ENCODE results near the gene ZC3H7B. TPM values are rescaled to one million over a fixed set of nuclear protein-coding genes. Genes with fewer than 3 reads are reported as not detected.

The ZC3H7B gene
- total and polyA plus RNA-seq, 5 donors, result 35.2 to 43.5 (median 35.4) TPM

- peaks cover 6% of the 10 kb centered on the region for H3K4me1 ChIP-seq (ENCODE audit: control insufficient read depth, insufficient read depth, low read length)
- no peak for ATAC-seq
- no peak overlapping the region for H3K4me3 ChIP-seq (ENCODE audit: low read length)
- no peak for DNase-seq
- intact Hi-C loops (cut with DNase I), result no loop called here
- 91% methylated on average over 15 of the region's 15 CpGs for WGBS
- H3K27ac ChIP-seq (ENCODE audit: low read length), result no peak overlapping the region
- H3K9me3 ChIP-seq (ENCODE audit: control insufficient read depth, low read length), result no peaks in the 10 kb centered on the region
- no peaks in the 10 kb centered on the region for H3K27me3 ChIP-seq (ENCODE audit: control insufficient read depth, insufficient read depth)
Observed at GRCh38 chr22:41264408-41264941, 36.9 kb upstream of the ZC3H7B start.

GRCh38 chr22:41267958-41268357, 33.4 kb upstream of the ZC3H7B start:
- Histone ChIP-seq H3K27me3 (ENCODE audit: control insufficient read depth, insufficient read depth) (no peaks in the 10 kb centered on the region), H3K4me1 (ENCODE audit: control insufficient read depth, insufficient read depth, low read length) (no peaks in the 10 kb centered on the region), H3K27ac (ENCODE audit: low read length) (no peak overlapping the region), H3K9me3 (ENCODE audit: control insufficient read depth, low read length) (no peaks in the 10 kb centered on the region), H3K4me3 (ENCODE audit: low read length) (no peak overlapping the region)
- intact Hi-C loops (cut with DNase I), result no loop called here
- WGBS, result 96% methylated on average over 16 of the region's 16 CpGs
- DNase-seq (no peak), ATAC-seq (no peak)

- intact Hi-C loops (cut with DNase I), result no loop called here
- no peak overlapping the region for H3K27ac ChIP-seq (ENCODE audit: low read length)
- 93% methylated on average over 9 of the region's 9 CpGs for WGBS
- no peaks in the 10 kb centered on the region for H3K9me3 ChIP-seq (ENCODE audit: control insufficient read depth, low read length)
- no peaks in the 10 kb centered on the region for H3K4me1 ChIP-seq (ENCODE audit: control insufficient read depth, insufficient read depth, low read length)
- H3K4me3 ChIP-seq (ENCODE audit: low read length), result no peak overlapping the region
- no peaks in the 10 kb centered on the region for H3K27me3 ChIP-seq (ENCODE audit: control insufficient read depth, insufficient read depth)
- DNase-seq, result peak in 1 of 3 donors; percentile 27
- peak; percentile 7 to 23 for ATAC-seq
Observed at GRCh38 chr22:41271787-41272186, 29.5 kb upstream of the ZC3H7B start.

- ATAC-seq (peak; percentile 26 to 38), DNase-seq (no peak)
- Histone ChIP-seq H3K27me3 (ENCODE audit: control insufficient read depth, insufficient read depth) (no peaks in the 10 kb centered on the region), H3K9me3 (ENCODE audit: control insufficient read depth, low read length) (no peaks in the 10 kb centered on the region), H3K4me3 (ENCODE audit: low read length) (no peak overlapping the region), H3K27ac (ENCODE audit: low read length) (no peak overlapping the region), H3K4me1 (ENCODE audit: control insufficient read depth, insufficient read depth, low read length) (no peaks in the 10 kb centered on the region)
- whole genome bisulfite sequencing, result 78% methylated on average over 7 of the region's 7 CpGs
- intact Hi-C loops (cut with DNase I), result no loop called here
Observed at GRCh38 chr22:41273128-41273527, 28.2 kb upstream of the ZC3H7B start.

- intact Hi-C loops (cut with DNase I), result no loop called here
- no peaks in the 10 kb centered on the region for H3K27me3 ChIP-seq (ENCODE audit: control insufficient read depth, insufficient read depth)
- no peak overlapping the region for H3K27ac ChIP-seq (ENCODE audit: low read length)
- no peak for DNase-seq
- 79% methylated on average over 4 of the region's 4 CpGs for WGBS
- H3K4me1 ChIP-seq (ENCODE audit: control insufficient read depth, insufficient read depth, low read length), result no peaks in the 10 kb centered on the region
- no peak overlapping the region for H3K4me3 ChIP-seq (ENCODE audit: low read length)
- no peaks in the 10 kb centered on the region for H3K9me3 ChIP-seq (ENCODE audit: control insufficient read depth, low read length)
- ATAC-seq, result peak in 1 of 2 donors; percentile 45
Observed at GRCh38 chr22:41274856-41275255, 26.5 kb upstream of the ZC3H7B start.

- H3K9me3 ChIP-seq (ENCODE audit: control insufficient read depth, low read length), result no peaks in the 10 kb centered on the region
- WGBS, result 82% methylated on average over 3 of the region's 3 CpGs
- H3K4me1 ChIP-seq (ENCODE audit: control insufficient read depth, insufficient read depth, low read length), result no peaks in the 10 kb centered on the region
- DNase-seq (no peak), ATAC-seq (no peak)
- intact Hi-C loops (cut with DNase I), result no loop called here
- no peak overlapping the region for H3K27ac ChIP-seq (ENCODE audit: low read length)
- no peak overlapping the region for H3K4me3 ChIP-seq (ENCODE audit: low read length)
- H3K27me3 ChIP-seq (ENCODE audit: control insufficient read depth, insufficient read depth), result no peaks in the 10 kb centered on the region
Observed at GRCh38 chr22:41280065-41280464, 21.3 kb upstream of the ZC3H7B start.

DNA sequence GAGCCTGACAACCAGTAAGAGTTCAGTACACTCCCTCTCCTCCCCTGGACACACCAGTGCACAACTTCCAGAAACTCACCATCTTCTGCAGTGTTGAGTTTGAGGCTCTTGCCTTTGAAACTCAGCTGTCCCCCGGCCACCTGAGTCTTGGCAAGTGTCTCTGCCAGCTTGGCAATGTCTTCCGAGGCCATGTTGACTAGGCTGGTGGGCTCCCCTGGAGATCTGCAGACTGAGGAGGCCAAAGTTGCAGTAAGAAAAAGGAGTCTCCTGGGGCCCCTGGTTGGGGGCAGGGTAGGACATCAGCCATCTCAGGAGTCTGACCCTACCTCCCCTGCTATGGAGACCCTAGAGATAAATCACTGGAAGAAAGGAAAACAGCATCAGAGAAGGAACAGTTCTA, 20.5 kb upstream of the ZC3H7B start:
- Histone ChIP-seq H3K4me1 (ENCODE audit: control insufficient read depth, insufficient read depth, low read length) (no peaks in the 10 kb centered on the region), H3K27ac (ENCODE audit: low read length) (no peak overlapping the region), H3K9me3 (ENCODE audit: control insufficient read depth, low read length) (no peaks in the 10 kb centered on the region), H3K27me3 (ENCODE audit: control insufficient read depth, insufficient read depth) (no peaks in the 10 kb centered on the region), H3K4me3 (ENCODE audit: low read length) (no peak overlapping the region)
- intact Hi-C loops (cut with DNase I), result no loop called here
- no peak for ATAC-seq
- 91% methylated on average over 2 of the region's 2 CpGs for WGBS
- no peak for DNase-seq

DNA sequence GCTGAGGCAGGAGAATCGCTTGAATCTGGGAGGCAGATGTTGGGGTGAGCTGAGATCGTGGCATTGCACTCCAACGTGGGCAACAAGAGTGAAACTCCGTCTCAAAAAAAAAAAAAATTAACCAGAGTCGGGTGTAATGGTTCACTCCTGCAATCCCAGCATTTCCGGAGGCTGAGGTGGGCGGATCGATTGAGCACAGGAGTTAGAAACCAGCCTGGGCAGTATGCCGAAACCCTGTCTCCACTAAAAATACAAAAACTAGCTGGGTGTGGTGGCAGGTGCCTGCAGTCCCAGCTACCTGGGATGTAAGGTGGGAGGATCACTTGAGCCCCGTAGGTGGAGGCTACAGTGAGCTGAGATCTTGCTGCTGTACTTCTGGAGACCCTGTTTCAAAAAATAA, 16.9 kb upstream of the ZC3H7B start:
- 95% methylated on average over 10 of the region's 10 CpGs for WGBS
- DNase-seq, result no peak
- H3K27me3 ChIP-seq (ENCODE audit: control insufficient read depth, insufficient read depth), result no peaks in the 10 kb centered on the region
- ATAC-seq, result no peak
- H3K4me3 ChIP-seq (ENCODE audit: low read length), result no peak overlapping the region
- H3K27ac ChIP-seq (ENCODE audit: low read length), result no peak overlapping the region
- intact Hi-C loops (cut with DNase I), result no loop called here
- no peaks in the 10 kb centered on the region for H3K4me1 ChIP-seq (ENCODE audit: control insufficient read depth, insufficient read depth, low read length)
- H3K9me3 ChIP-seq (ENCODE audit: control insufficient read depth, low read length), result no peaks in the 10 kb centered on the region

GRCh38 chr22:41285441-41285819, 15.9 kb upstream of the ZC3H7B start:
- 0% methylated on average over 30 of the region's 30 CpGs for WGBS
- intact Hi-C loops (cut with DNase I), result no loop called here
- ATAC-seq (peak; percentile 12 to 68), DNase-seq (peak; percentile 68 to 71 (median 71))
- Histone ChIP-seq H3K27me3 (ENCODE audit: control insufficient read depth, insufficient read depth) (no peaks in the 10 kb centered on the region), H3K27ac (ENCODE audit: low read length) (peak overlapping the region; percentile 36), H3K9me3 (ENCODE audit: control insufficient read depth, low read length) (no peaks in the 10 kb centered on the region), H3K4me3 (ENCODE audit: low read length) (peak overlapping the region; percentile 70), H3K4me1 (ENCODE audit: control insufficient read depth, insufficient read depth, low read length) (no peaks in the 10 kb centered on the region)

GRCh38 chr22:41285820-41286638, 15.3 kb upstream of the ZC3H7B start, which contains the start of gene RANGAP1:
Gene RANGAP1, minus strand, starts transcription at chr22:41286187. Its CDS starts 5,143 bp downstream, at chr22:41281044.
- peak; percentile 99 to 100 for ATAC-seq
- H3K4me3 ChIP-seq (ENCODE audit: low read length), result peak within 1 kb of the TSS; percentile 70
- no peaks in the 10 kb centered on the region for H3K4me1 ChIP-seq (ENCODE audit: control insufficient read depth, insufficient read depth, low read length)
- peak; percentile 98 to 99 (median 99) for DNase-seq
- H3K27me3 ChIP-seq (ENCODE audit: control insufficient read depth, insufficient read depth), result no peaks in the 10 kb centered on the region
- H3K9me3 ChIP-seq (ENCODE audit: control insufficient read depth, low read length), result no peaks in the 10 kb centered on the region
- peak within 1 kb of the TSS; percentile 45 for H3K27ac ChIP-seq (ENCODE audit: low read length)
- under 1% methylated on average over 77 of the region's 77 CpGs for WGBS
- intact Hi-C loops (cut with DNase I), result no loop called here

DNA sequence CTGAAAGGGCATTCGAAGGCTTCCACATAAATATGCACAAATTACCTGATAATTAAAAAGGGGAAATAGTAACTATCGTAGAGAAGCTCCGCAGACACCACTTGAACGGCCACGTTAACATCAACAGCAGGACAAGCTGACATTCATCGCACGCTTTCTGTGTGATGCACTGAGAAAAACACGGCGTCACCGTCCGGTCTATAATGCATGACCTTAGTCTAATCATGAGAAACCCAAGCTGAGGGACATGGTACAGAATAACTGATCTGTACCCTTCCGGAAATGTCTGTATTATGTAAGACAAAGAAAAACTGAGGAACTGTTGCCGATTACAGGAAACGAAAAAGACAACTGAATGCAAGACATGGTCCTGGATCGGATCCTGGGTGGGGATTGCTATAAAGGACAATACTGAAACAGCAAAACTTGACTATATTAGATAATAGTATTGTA, 14.7 kb upstream of the ZC3H7B start:
- no peaks in the 10 kb centered on the region for H3K27me3 ChIP-seq (ENCODE audit: control insufficient read depth, insufficient read depth)
- peak overlapping the region; percentile 63 for H3K4me3 ChIP-seq (ENCODE audit: low read length)
- ATAC-seq (peak; percentile 2), DNase-seq (peak in 1 of 3 donors; percentile 30)
- H3K4me1 ChIP-seq (ENCODE audit: control insufficient read depth, insufficient read depth, low read length), result no peaks in the 10 kb centered on the region
- WGBS, result 1% methylated on average over 15 of the region's 15 CpGs
- H3K27ac ChIP-seq (ENCODE audit: low read length), result peak overlapping the region; percentile 42
- intact Hi-C loops (cut with DNase I), result no loop called here
- H3K9me3 ChIP-seq (ENCODE audit: control insufficient read depth, low read length), result no peaks in the 10 kb centered on the region
